Measurements from ENCODE around the gene UGT1A6.
"Not testable (repeated sequence)": the region's sequence is repeated elsewhere in the genome, so short reads cannot be mapped to it uniquely, and the experiment has no call there.

Gene UGT1A6

GRCh38 chr2:233740870-233741269, 48.2 kb downstream of the UGT1A6 start:
- no peak for DNase-seq (ENCODE audit: low read depth)
- in situ Hi-C loops (cut with HindIII; ENCODE audit: low sequenced_read_pairs), result no loop called here
- TF ChIP-seq CTCF (IDR thresholded peaks at IDR 0.05; ENCODE audit: low read depth, low read length, missing control alignments), result no peak
- H3K4me3 ChIP-seq (ENCODE audit: low read depth, low read length), result no peak overlapping the region

- in situ Hi-C loops (cut with HindIII; ENCODE audit: low sequenced_read_pairs), result no loop called here
Observed at GRCh38 chr2:233743464-233744259, 51.0 kb downstream of the UGT1A6 start.

GRCh38 chr2:233745073-233745755, 52.5 kb downstream of the UGT1A6 start:
- no peak for TF ChIP-seq CTCF (IDR thresholded peaks at IDR 0.05; ENCODE audit: low read depth, low read length, missing control alignments)
- in situ Hi-C loops (cut with HindIII; ENCODE audit: low sequenced_read_pairs), result no loop called here
- H3K4me3 ChIP-seq (ENCODE audit: low read depth, low read length), result no peak overlapping the region
- DNase-seq (ENCODE audit: low read depth), result no peak

More at GRCh38 chr2:233743464-233744259, 51.0 kb downstream of the UGT1A6 start:
- H3K4me3 ChIP-seq (ENCODE audit: low read depth, low read length), result no peak overlapping the region
- DNase-seq (ENCODE audit: low read depth), result no peak
- no peak for TF ChIP-seq CTCF (IDR thresholded peaks at IDR 0.05; ENCODE audit: low read depth, low read length, missing control alignments)

- H3K4me3 ChIP-seq (ENCODE audit: low read depth, low read length); DNase-seq (ENCODE audit: low read depth); in situ Hi-C loops (cut with HindIII; ENCODE audit: low sequenced_read_pairs): not testable (repeated sequence)
Observed at GRCh38 chr2:233745838-233746237, 53.1 kb downstream of the UGT1A6 start.

- DNase-seq (ENCODE audit: low read depth), result no peak
- no peak for TF ChIP-seq CTCF (IDR thresholded peaks at IDR 0.05; ENCODE audit: low read depth, low read length, missing control alignments)
- H3K4me3 ChIP-seq (ENCODE audit: low read depth, low read length), result no peak overlapping the region
- in situ Hi-C loops (cut with HindIII; ENCODE audit: low sequenced_read_pairs), result no loop called here
Observed at GRCh38 chr2:233746475-233747282, 54.0 kb downstream of the UGT1A6 start.

GRCh38 chr2:233747283-233747544, 54.5 kb downstream of the UGT1A6 start:
- DNase-seq (ENCODE audit: low read depth), result no peak
- in situ Hi-C loops (cut with HindIII; ENCODE audit: low sequenced_read_pairs), result no loop called here
- H3K4me3 ChIP-seq (ENCODE audit: low read depth, low read length), result no peak overlapping the region
- TF ChIP-seq CTCF (IDR thresholded peaks at IDR 0.05; ENCODE audit: low read depth, low read length, missing control alignments), result no peak

- H3K4me3 ChIP-seq (ENCODE audit: low read depth, low read length); DNase-seq (ENCODE audit: low read depth); in situ Hi-C loops (cut with HindIII; ENCODE audit: low sequenced_read_pairs): not testable (repeated sequence)
Observed at GRCh38 chr2:233750689-233751088, 58.0 kb downstream of the UGT1A6 start.

- DNase-seq (ENCODE audit: low read depth); in situ Hi-C loops (cut with HindIII; ENCODE audit: low sequenced_read_pairs); H3K4me3 ChIP-seq (ENCODE audit: low read depth, low read length): not testable (repeated sequence)
Observed at GRCh38 chr2:233751212-233752009, 58.7 kb downstream of the UGT1A6 start.

All from astrocyte of the cerebellum (primary cell).